MM.1S (cell line): ENCODE results near the gene SLC9A3.

Experiments used
- DNase-seq: peaks from one replicate; pipeline ENCODE4 v3.0.0-alpha.2; 2015
- H2AFZ ChIP-seq: fragments of 300-600 bp; sonication (generic); 2 replicates; pipeline ENCODE4 v1.6.0; 2016; ENCODE audit warnings: antibody characterized with exemption, low read length
- H3F3A ChIP-seq: fragments of 300-600 bp; sonication (generic); 2 replicates; pipeline ENCODE4 v1.6.1; 2016; ENCODE audit warnings: mild to moderate bottlenecking, antibody characterized with exemption, low read length, moderate library complexity, mixed read lengths; ENCODE audit not compliant: insufficient read depth
- H3K27ac ChIP-seq: fragments of 300-600 bp; sonication (generic); 2 replicates; pipeline ENCODE4 v1.5.1; 2016; ENCODE audit warnings: mild to moderate bottlenecking, low read length
- H3K27me3 ChIP-seq: fragments of 300-600 bp; sonication (generic); replicated peaks from 2 replicates; pipeline ENCODE4 v1.6.0; 2016; ENCODE audit warnings: low read length; ENCODE audit not compliant: insufficient read depth
- H3K36me3 ChIP-seq: fragments of 300-600 bp; sonication (generic); replicated peaks from 2 replicates; pipeline ENCODE4 v1.6.1; 2016; ENCODE audit warnings: mild to moderate bottlenecking, low read length, mixed read lengths; ENCODE audit not compliant: insufficient read depth
- H3K4me1 ChIP-seq: fragments of 300-600 bp; sonication (generic); 2 replicates; pipeline ENCODE4 v1.6.1; 2016; ENCODE audit warnings: low read length, mixed read lengths
- H3K4me2 ChIP-seq: fragments of 300-600 bp; sonication (generic); 2 replicates; pipeline ENCODE4 v1.6.0; 2016; ENCODE audit warnings: low read depth, low read length
- H3K4me3 ChIP-seq: fragments of 300-600 bp; sonication (generic); 2 replicates; pipeline ENCODE4 v1.5.1; 2016; ENCODE audit warnings: low read length, mixed read lengths
- H3K79me2 ChIP-seq: fragments of 300-600 bp; sonication (generic); 2 replicates; pipeline ENCODE4 v1.6.1; 2016; ENCODE audit warnings: mixed run types, low read length, mixed read lengths
- H3K9ac ChIP-seq: fragments of 300-600 bp; sonication (generic); 2 replicates; pipeline ENCODE4 v1.6.1; 2016; ENCODE audit warnings: low read length, mixed read lengths
- H3K9me2 ChIP-seq: fragments of 300-600 bp; sonication (generic); replicated peaks from 2 replicates; pipeline ENCODE4 v1.6.1; 2016; ENCODE audit warnings: mild to moderate bottlenecking, low read length, mixed read lengths; ENCODE audit not compliant: insufficient read depth
- H3K9me3 ChIP-seq: fragments of 300-600 bp; sonication (generic); replicated peaks from 2 replicates; pipeline ENCODE4 v1.6.1; 2016; ENCODE audit warnings: mild to moderate bottlenecking, low read length, mixed read lengths; ENCODE audit not compliant: insufficient read depth
- H4K20me1 ChIP-seq: fragments of 300-600 bp; sonication (generic); 2 replicates; pipeline ENCODE4 v1.6.1; 2016; ENCODE audit warnings: mild to moderate bottlenecking, low read length, moderate library complexity, mixed read lengths; ENCODE audit not compliant: insufficient read depth
- CTCF ChIP-seq: fragments of 300-600 bp; sonication (generic); IDR thresholded peaks from 2 replicates; pipeline ENCODE4 v1.5.1; 2016; ENCODE audit warnings: antibody characterized with exemption, low read length, mixed read lengths
- EZH2 ChIP-seq: fragments of 300-600 bp; sonication (generic); optimal IDR thresholded peaks from 2 replicates; pipeline ENCODE3; 2017; ENCODE audit warnings: low read depth, mild to moderate bottlenecking, antibody characterized with exemption, low read length, mixed read lengths
- EZH2phosphoT487 ChIP-seq: fragments of 300-600 bp; sonication (generic); IDR thresholded peaks from 2 replicates; pipeline ENCODE4 v1.6.1; 2018; ENCODE audit warnings: antibody characterized with exemption, low read length

Gene SLC9A3

GRCh38 chr5:464446-464842 lies 59.8 kb downstream of the SLC9A3 start:
- TF ChIP-seq EZH2phosphoT487 = no peak
- TF ChIP-seq CTCF = no peak
- no peak for TF ChIP-seq EZH2
- H3K9me3 ChIP-seq = no peaks in the 10 kb centered on the region
- no peak overlapping the region for H2AFZ ChIP-seq
- H3K4me1 ChIP-seq = no peaks in the 10 kb centered on the region
- no peak overlapping the region for H3K27ac ChIP-seq
- no peak for DNase-seq
- 0 out of 2 replicates have a peak, but pooled peaks cover 4% of the 10 kb centered on the region for H3K36me3 ChIP-seq
- H3F3A ChIP-seq = no peaks in the 10 kb centered on the region
- no peaks in the 10 kb centered on the region for H4K20me1 ChIP-seq
- 0 out of 2 replicates have a peak, but pooled peaks cover 4% of the 10 kb centered on the region for H3K79me2 ChIP-seq
- H3K4me3 ChIP-seq = no peak overlapping the region
- no peaks in the 10 kb centered on the region for H3K9me2 ChIP-seq
- H3K4me2 ChIP-seq = no peak overlapping the region
- no peaks in the 10 kb centered on the region for H3K27me3 ChIP-seq
- H3K9ac ChIP-seq = no peak overlapping the region

- TF ChIP-seq CTCF (no peak), EZH2 (no peak), EZH2phosphoT487 (no peak)
- Histone ChIP-seq H3K9ac (no peak overlapping the region), H3K9me3 (no peaks in the 10 kb centered on the region), H3K27me3 (no peaks in the 10 kb centered on the region), H2AFZ (no peak overlapping the region), H3K36me3 (0 out of 2 replicates have a peak, but pooled peaks cover 4% of the 10 kb centered on the region), H3K9me2 (no peaks in the 10 kb centered on the region), H3K4me2 (no peak overlapping the region), H3F3A (no peaks in the 10 kb centered on the region), H3K27ac (no peak overlapping the region), H3K4me1 (peaks cover under 1% of the 10 kb centered on the region; the same call in 1 of the 2 replicates), H3K79me2 (0 out of 2 replicates have a peak, but pooled peaks cover 4% of the 10 kb centered on the region), H3K4me3 (no peak overlapping the region), H4K20me1 (no peaks in the 10 kb centered on the region)
- DNase-seq = no peak
Measured at GRCh38 chr5:463952-464351, 60.3 kb downstream of the SLC9A3 start.

GRCh38 chr5:463301-463700 lies 60.9 kb downstream of the SLC9A3 start:
- TF ChIP-seq CTCF = no peak
- TF ChIP-seq EZH2 = no peak
- no peak for TF ChIP-seq EZH2phosphoT487
- Histone ChIP-seq H4K20me1 (no peaks in the 10 kb centered on the region), H3K27me3 (no peaks in the 10 kb centered on the region), H3K36me3 (0 out of 2 replicates have a peak, but pooled peaks cover 4% of the 10 kb centered on the region), H3K9ac (no peak overlapping the region), H2AFZ (no peak overlapping the region), H3F3A (no peaks in the 10 kb centered on the region), H3K79me2 (0 out of 2 replicates have a peak, but pooled peaks cover 4% of the 10 kb centered on the region), H3K27ac (no peak overlapping the region), H3K9me2 (no peaks in the 10 kb centered on the region), H3K4me3 (no peak overlapping the region), H3K4me2 (no peak overlapping the region), H3K9me3 (no peaks in the 10 kb centered on the region), H3K4me1 (peaks cover 7% of the 10 kb centered on the region)
- DNase-seq = no peak
